ENCODE measurements around the gene IFIT5.

- TF ChIP-seq EZH2phosphoT487 (IDR thresholded peaks at IDR 0.05; ENCODE audit: low read depth) (no peak), CTCF (IDR thresholded peaks at IDR 0.05; ENCODE audit: low read depth, low read length) (no peak)
These were observed 10.0 kb upstream of the IFIT5 start for GRCh38 chr10:89404104-89405047.

Measured in OCI-LY3 (cell line).